SU-DHL-6 (cell line): ENCODE results near the gene PFDN5.

Source experiments
- H2AFZ ChIP-seq: fragments of 200-600 bp; sonication (generic); 2 replicates; pipeline ENCODE4 v1.6.1; 2014; ENCODE audit warnings: low read depth, mild to moderate bottlenecking, moderate library complexity, mixed read lengths, antibody characterized with exemption, low read length; ENCODE audit not compliant: severe bottlenecking
- H3F3A ChIP-seq: fragments of 200-600 bp; shearing (Covaris generic); 2 replicates; pipeline ENCODE4 v1.6.0; 2016; ENCODE audit warnings: antibody characterized with exemption, mild to moderate bottlenecking; ENCODE audit not compliant: insufficient read depth
- H3K27ac ChIP-seq: fragments of 200-600 bp; sonication (generic); 2 replicates; pipeline ENCODE4 v1.5.1; 2016; ENCODE audit warnings: low read depth, mild to moderate bottlenecking, low read length, moderate library complexity, mixed read lengths
- H3K27me3 ChIP-seq: fragments of 200-600 bp; sonication (generic), shearing (Covaris generic); 2 replicates; pipeline ENCODE4 v1.6.0; 2014; ENCODE audit warnings: mild to moderate bottlenecking, low read length
- H3K36me3 ChIP-seq: fragments of 200-600 bp; sonication (generic); 2 replicates; pipeline ENCODE4 v1.6.1; 2014; ENCODE audit warnings: mild to moderate bottlenecking, low read length, mixed read lengths
- H3K4me2 ChIP-seq: fragments of 300-600, 200-600 bp; shearing (Covaris generic), sonication (generic); 2 replicates; pipeline ENCODE4 v1.6.0; 2014; ENCODE audit warnings: low read length, low read depth, mild to moderate bottlenecking; ENCODE audit not compliant: poor library complexity, severe bottlenecking
- H3K4me3 ChIP-seq: fragments of 200-600 bp; sonication (generic); 2 replicates; pipeline ENCODE4 v1.5.1; 2014; ENCODE audit warnings: antibody characterized with exemption, low read length, mild to moderate bottlenecking, mixed read lengths; ENCODE audit not compliant: insufficient read depth, poor library complexity, severe bottlenecking
- H3K79me2 ChIP-seq: fragments of 200-600 bp; sonication (generic); 2 replicates; pipeline ENCODE4 v1.6.1; 2014; ENCODE audit warnings: mild to moderate bottlenecking, low read length, moderate library complexity; ENCODE audit not compliant: insufficient read depth
- H3K9ac ChIP-seq: fragments of 200-600 bp; sonication (generic); 2 replicates; pipeline ENCODE4 v1.7.0; 2014; ENCODE audit warnings: mild to moderate bottlenecking, low read length
- H3K9me2 ChIP-seq: fragments of 200-600 bp; sonication (generic); replicated peaks from 2 replicates; pipeline ENCODE4 v1.6.1; 2014; ENCODE audit warnings: low read length; ENCODE audit not compliant: insufficient read depth
- H3K9me3 ChIP-seq: fragments of 200-600 bp; sonication (generic); 2 replicates; pipeline ENCODE4 v1.6.1; 2014; ENCODE audit warnings: low read length, mixed read lengths; ENCODE audit not compliant: insufficient read depth
- H4K20me1 ChIP-seq: fragments of 200-600 bp; sonication (generic); 2 replicates; pipeline ENCODE4 v1.6.1; 2014; ENCODE audit warnings: low read depth, mild to moderate bottlenecking, antibody characterized with exemption, low read length, moderate library complexity, mixed read lengths
- CTCF ChIP-seq: fragments of 200-600 bp; sonication (generic); IDR thresholded peaks from one replicate; pipeline ENCODE4 v1.5.1; 2017; ENCODE audit warnings: antibody characterized with exemption, mild to moderate bottlenecking, low read length, moderate library complexity; ENCODE audit not compliant: insufficient read depth, poor library complexity, severe bottlenecking
- EZH2phosphoT487 ChIP-seq: fragments of 200-600 bp; sonication (generic), shearing (Covaris generic); conservative IDR thresholded peaks from 2 replicates; pipeline ENCODE4 v1.6.1; 2018; ENCODE audit warnings: mild to moderate bottlenecking, antibody characterized with exemption, low read length, moderate library complexity, mixed read lengths

PFDN5 gene

GRCh38 chr12:53288322-53288721, 7.0 kb upstream of the PFDN5 start:
- 0 out of 2 replicates have a peak, but pooled peaks cover under 1% of the 10 kb centered on the region for H3F3A ChIP-seq
- H3K79me2 ChIP-seq, result no peaks in the 10 kb centered on the region
- H3K9ac ChIP-seq, result no peak overlapping the region
- no peaks in the 10 kb centered on the region for H3K27me3 ChIP-seq
- no peak for TF ChIP-seq CTCF
- TF ChIP-seq EZH2phosphoT487, result no peak
- no peak overlapping the region for H3K27ac ChIP-seq
- H2AFZ ChIP-seq, result no peak overlapping the region
- no peak overlapping the region for H3K4me2 ChIP-seq
- H3K4me3 ChIP-seq, result no peak overlapping the region
- no peaks in the 10 kb centered on the region for H3K9me2 ChIP-seq
- no peaks in the 10 kb centered on the region for H3K9me3 ChIP-seq
- H4K20me1 ChIP-seq, result no peaks in the 10 kb centered on the region
- peaks cover 19% of the 10 kb centered on the region for H3K36me3 ChIP-seq

GRCh38 chr12:53289891-53290290, 5.5 kb upstream of the PFDN5 start:
- Histone ChIP-seq H3K4me3 (no peak overlapping the region), H3K4me2 (no peak overlapping the region), H3K27me3 (no peaks in the 10 kb centered on the region), H2AFZ (no peak overlapping the region), H3K27ac (no peak overlapping the region), H3K9ac (no peak overlapping the region), H3K9me3 (no peaks in the 10 kb centered on the region), H4K20me1 (no peaks in the 10 kb centered on the region), H3K9me2 (no peaks in the 10 kb centered on the region), H3F3A (0 out of 2 replicates have a peak, but pooled peaks cover 1% of the 10 kb centered on the region), H3K36me3 (peaks cover 11% of the 10 kb centered on the region; the same call in 1 of the 2 replicates), H3K79me2 (no peaks in the 10 kb centered on the region)
- no peak for TF ChIP-seq CTCF
- no peak for TF ChIP-seq EZH2phosphoT487

GRCh38 chr12:53290661-53291060, 4.7 kb upstream of the PFDN5 start:
- TF ChIP-seq CTCF (no peak), EZH2phosphoT487 (no peak)
- H3K4me2 ChIP-seq, result no peak overlapping the region
- H3K36me3 ChIP-seq, result peaks cover 11% of the 10 kb centered on the region; the same call in 1 of the 2 replicates
- H3K79me2 ChIP-seq, result peaks cover 3% of the 10 kb centered on the region
- no peaks in the 10 kb centered on the region for H3K27me3 ChIP-seq
- 0 out of 2 replicates have a peak, but pooled peaks cover 4% of the 10 kb centered on the region for H3F3A ChIP-seq
- no peaks in the 10 kb centered on the region for H3K9me2 ChIP-seq
- no peaks in the 10 kb centered on the region for H3K9me3 ChIP-seq
- no peak overlapping the region for H3K27ac ChIP-seq
- H3K4me3 ChIP-seq, result no peak overlapping the region
- no peak overlapping the region for H3K9ac ChIP-seq
- no peaks in the 10 kb centered on the region for H4K20me1 ChIP-seq
- H2AFZ ChIP-seq, result no peak overlapping the region
